HepG2 (cell line): ENCODE data around the gene COL4A2. TPM values are rescaled to one million over a fixed set of nuclear protein-coding genes. Genes with fewer than 3 reads are reported as not detected.

Experiments used
- BHLHE40 ChIP-seq: IDR thresholded peaks from 2 replicates; pipeline ENCODE4 v1.6.1; 2011; ENCODE audit warnings: low read length, improper control_type of control experiment
- FOXA1 ChIP-seq, 2 experiments: fragments of 450-650 bp in 1 of 2; sonication (generic) in 1 of 2; formaldehyde crosslinking in 1 of 2; IDR thresholded peaks; 2 replicates each; pipeline versions ENCODE4 v1.4.0 to v1.6.1; 2016 to 2020; ENCODE audit warnings: missing genetic modification reagents in 1 of 2
- FOXO4 ChIP-seq: sonication (generic); formaldehyde crosslinking; conservative IDR thresholded peaks from 2 replicates; pipeline ENCODE4 v1.8.1; 2023; ENCODE audit warnings: missing genetic modification reagents
- HMG20A ChIP-seq: IDR thresholded peaks from 2 replicates; pipeline ENCODE4 v1.6.1; 2016; ENCODE audit warnings: borderline replicate concordance
- KIAA2018 ChIP-seq: sonication (generic); formaldehyde crosslinking; IDR thresholded peaks from 2 replicates; pipeline ENCODE4 v1.5.0; 2020; ENCODE audit warnings: mild to moderate bottlenecking, missing genetic modification reagents, borderline replicate concordance
- MAX ChIP-seq: IDR thresholded peaks from 2 replicates; pipeline ENCODE4 v1.6.1; 2012; ENCODE audit warnings: inconsistent platforms
- MEIS1 ChIP-seq: sonication (generic); formaldehyde crosslinking; IDR thresholded peaks from 2 replicates; pipeline ENCODE4 v1.9.0; 2021; ENCODE audit warnings: mild to moderate bottlenecking, missing genetic modification reagents, moderate library complexity, borderline replicate concordance
- NFE2L1 ChIP-seq: sonication (generic); formaldehyde crosslinking; IDR thresholded peaks from 2 replicates; pipeline ENCODE4 v1.4.0; 2020; ENCODE audit warnings: missing genetic modification reagents, mild to moderate bottlenecking, borderline replicate concordance
- NFIB ChIP-seq: sonication (generic); formaldehyde crosslinking; IDR thresholded peaks from 2 replicates; pipeline ENCODE4 v1.9.0; 2021; ENCODE audit warnings: missing genetic modification reagents, mild to moderate bottlenecking, borderline replicate concordance
- PREB ChIP-seq: sonication (generic); formaldehyde crosslinking; IDR thresholded peaks from 2 replicates; pipeline ENCODE4 v1.4.0; 2020; ENCODE audit warnings: missing genetic modification reagents
- PRPF4 ChIP-seq: fragments of 200-400 bp; formaldehyde crosslinking; IDR thresholded peaks from 2 replicates; pipeline ENCODE4 v1.6.1; 2016; ENCODE audit warnings: low read length, low read depth; ENCODE audit not compliant: poor library complexity, severe bottlenecking
- SKI ChIP-seq: fragments of 450-650 bp; IDR thresholded peaks from one replicate; pipeline ENCODE4 v1.6.1; 2018; ENCODE audit warnings: mild to moderate bottlenecking; ENCODE audit not compliant: partially characterized antibody
- SNAI1 ChIP-seq: sonication (generic); formaldehyde crosslinking; IDR thresholded peaks from 2 replicates; pipeline ENCODE4 v1.5.0; 2020; ENCODE audit warnings: mild to moderate bottlenecking, missing genetic modification reagents, borderline replicate concordance
- SSRP1 ChIP-seq: IDR thresholded peaks from 2 replicates; pipeline ENCODE4 v1.6.1; 2016; ENCODE audit warnings: control low read depth
- TAF1 ChIP-seq: sonication (generic); formaldehyde crosslinking; IDR thresholded peaks from 2 replicates; pipeline ENCODE4 v1.4.0; 2020; ENCODE audit warnings: missing genetic modification reagents
- TARDBP ChIP-seq: sonication (generic); formaldehyde crosslinking; IDR thresholded peaks from 2 replicates; pipeline ENCODE4 v1.8.0; 2022; ENCODE audit warnings: mild to moderate bottlenecking, missing genetic modification reagents
- TCF7 ChIP-seq: sonication (generic); IDR thresholded peaks from 2 replicates; pipeline ENCODE4 v1.6.1; 2016; ENCODE audit warnings: antibody characterized with exemption, low read depth
- TEAD2 ChIP-seq: sonication (generic); formaldehyde crosslinking; IDR thresholded peaks from 2 replicates; pipeline ENCODE4 v1.9.0; 2021; ENCODE audit warnings: missing genetic modification reagents
- ZNF225 ChIP-seq: sonication (generic); formaldehyde crosslinking; IDR thresholded peaks from 2 replicates; pipeline ENCODE4 v1.4.0; 2020; ENCODE audit warnings: mild to moderate bottlenecking, missing genetic modification reagents
- ZNF292 ChIP-seq: sonication (generic); formaldehyde crosslinking; IDR thresholded peaks from 2 replicates; pipeline ENCODE4 v1.8.1; 2022; ENCODE audit warnings: mild to moderate bottlenecking, low read depth, missing genetic modification reagents, borderline replicate concordance
- ZNF446 ChIP-seq: sonication (generic); formaldehyde crosslinking; IDR thresholded peaks from 2 replicates; pipeline ENCODE4 v1.5.0; 2020; ENCODE audit warnings: mild to moderate bottlenecking, missing genetic modification reagents
- polyA plus RNA-seq, 8 experiments: library from polyadenylated mRNA; depleted of rRNA in 3 of 8; stranded (reverse) in 7 of 8; unstranded in 1 of 8; fragments of >200 nt; fragmentation: Illumina TruSeq in 4 of 8; extraction: Trizol in 4 of 8; gene quantifications; 2 replicates each; pipeline versions ENCODE4 v1.2.1 to v1.2.3, GENCODE V29; 2011 to 2016; ENCODE audit warnings: low read depth in 4 of 8, missing spikeins in 1 of 8, mixed read lengths in 1 of 8; ENCODE audit not compliant: insufficient read depth in 1 of 8
- total RNA-seq, 5 experiments: library from RNA; depleted of rRNA; stranded (reverse); fragments of >200 nt; fragmentation: Illumina TruSeq; extraction: Trizol; gene quantifications; 2 replicates each; pipeline ENCODE4 v1.2.3, GENCODE V29; 2016; ENCODE audit warnings: low read depth in 1 of 5

Gene COL4A2
- total and polyA plus RNA-seq, 2 of the 13 experiments (the other 11 are each of a cell fraction or from before 2014, with no cell fraction given): 0.22 to 1.9 TPM

GRCh38 chr13:110455941-110456340 is 148.9 kb downstream of the COL4A2 start (continued):
- TF ChIP-seq TEAD2: no peak
- TF ChIP-seq HMG20A (CRISPR knock-in tag): peak; percentile 30; the same call in 1 of the 2 replicates
- no peak for TF ChIP-seq SNAI1 (CRISPR knock-in tag)
- TF ChIP-seq BHLHE40: no peak; the same call in 1 of the 2 replicates
- no peak for TF ChIP-seq FOXA1 (IDR thresholded peaks at IDR 0.05)
- peak; percentile 45; the same call in 1 of the 2 replicates for TF ChIP-seq FOXA1 (CRISPR knock-in tag; IDR thresholded peaks at IDR 0.05)
- TF ChIP-seq NFIB (CRISPR knock-in tag): no peak
- TF ChIP-seq PREB (CRISPR knock-in tag): no peak
- no peak for TF ChIP-seq TCF7
- peak; percentile 48; the same call in 1 of the 2 replicates for TF ChIP-seq MAX
- no peak for TF ChIP-seq FOXO4
- TF ChIP-seq TAF1 (CRISPR knock-in tag): no peak
- no peak for TF ChIP-seq TARDBP
- no peak for TF ChIP-seq PRPF4
- peak; percentile 88; the same call in 1 of the 2 replicates for TF ChIP-seq NFE2L1
- TF ChIP-seq ZNF446 (CRISPR knock-in tag): no peak
- peak; percentile 65; the same call in 1 of the 2 replicates for TF ChIP-seq ZNF292
- TF ChIP-seq KIAA2018 (CRISPR knock-in tag): no peak
- no peak for TF ChIP-seq MEIS1 (CRISPR knock-in tag)
- no peak for TF ChIP-seq SKI
- no peak for TF ChIP-seq SSRP1 (CRISPR knock-in tag)
- TF ChIP-seq ZNF225 (CRISPR knock-in tag): no peak
